Measurements from ENCODE around the gene GABBR1.

GABBR1 gene

DNA sequence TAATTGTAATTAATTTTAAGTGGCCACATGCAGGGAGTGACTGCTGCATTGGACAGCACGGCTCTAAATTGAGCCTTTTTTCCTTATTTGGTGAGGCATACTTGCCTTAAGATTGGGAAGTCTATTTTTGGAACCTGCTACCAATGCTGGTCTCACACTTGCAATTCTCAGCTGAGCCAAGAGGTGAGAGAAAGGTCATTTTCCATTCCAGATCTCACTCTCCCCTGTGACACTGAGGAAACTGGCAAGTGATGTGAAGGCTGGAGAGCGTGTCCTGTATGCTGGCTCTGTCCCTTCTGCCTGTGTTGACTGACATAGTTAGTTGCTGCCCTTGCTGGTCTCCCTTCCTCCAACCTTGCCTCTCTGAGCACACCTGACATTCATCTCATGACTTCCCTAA is 23.2 kb upstream of the GABBR1 start:
- in situ Hi-C loops (cut with HindIII; ENCODE audit: low sequenced_read_pairs) = no loop called here
- no peak overlapping the region for H3K4me3 ChIP-seq (ENCODE audit: low read depth, low read length)
- DNase-seq (ENCODE audit: low read depth) = no peak
- TF ChIP-seq, protein P1, sequence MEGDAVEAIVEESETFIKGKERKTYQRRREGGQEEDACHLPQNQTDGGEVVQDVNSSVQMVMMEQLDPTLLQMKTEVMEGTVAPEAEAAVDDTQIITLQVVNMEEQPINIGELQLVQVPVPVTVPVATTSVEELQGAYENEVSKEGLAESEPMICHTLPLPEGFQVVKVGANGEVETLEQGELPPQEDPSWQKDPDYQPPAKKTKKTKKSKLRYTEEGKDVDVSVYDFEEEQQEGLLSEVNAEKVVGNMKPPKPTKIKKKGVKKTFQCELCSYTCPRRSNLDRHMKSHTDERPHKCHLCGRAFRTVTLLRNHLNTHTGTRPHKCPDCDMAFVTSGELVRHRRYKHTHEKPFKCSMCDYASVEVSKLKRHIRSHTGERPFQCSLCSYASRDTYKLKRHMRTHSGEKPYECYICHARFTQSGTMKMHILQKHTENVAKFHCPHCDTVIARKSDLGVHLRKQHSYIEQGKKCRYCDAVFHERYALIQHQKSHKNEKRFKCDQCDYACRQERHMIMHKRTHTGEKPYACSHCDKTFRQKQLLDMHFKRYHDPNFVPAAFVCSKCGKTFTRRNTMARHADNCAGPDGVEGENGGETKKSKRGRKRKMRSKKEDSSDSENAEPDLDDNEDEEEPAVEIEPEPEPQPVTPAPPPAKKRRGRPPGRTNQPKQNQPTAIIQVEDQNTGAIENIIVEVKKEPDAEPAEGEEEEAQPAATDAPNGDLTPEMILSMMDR (IDR thresholded peaks at IDR 0.05; ENCODE audit: low read depth, low read length, missing control alignments) = no peak

DNA sequence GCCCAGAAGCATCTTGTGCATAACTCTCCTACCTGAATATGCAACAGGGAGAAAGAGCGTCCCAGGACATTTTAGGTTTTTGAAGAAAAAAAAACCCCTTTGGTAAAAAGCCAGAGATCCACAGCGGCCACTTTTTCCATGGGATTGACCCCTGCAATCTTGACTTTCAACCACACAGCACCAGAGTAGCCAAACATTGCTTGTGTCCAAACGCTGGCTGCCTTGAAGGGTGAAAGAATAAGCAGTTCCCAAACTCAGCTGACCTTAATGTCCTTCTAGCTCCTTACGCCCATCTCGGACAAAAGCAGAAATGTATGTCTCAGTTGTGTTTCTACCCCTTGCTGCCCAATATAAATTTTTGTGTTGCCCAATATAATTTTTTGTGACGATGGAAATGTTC is 22.7 kb upstream of the GABBR1 start:
- in situ Hi-C loops (cut with HindIII; ENCODE audit: low sequenced_read_pairs) = no loop called here
- H3K4me3 ChIP-seq (ENCODE audit: low read depth, low read length) = no peak overlapping the region
- DNase-seq (ENCODE audit: low read depth) = no peak
- TF ChIP-seq, protein P1 (IDR thresholded peaks at IDR 0.05; ENCODE audit: low read depth, low read length, missing control alignments) = no peak

DNA sequence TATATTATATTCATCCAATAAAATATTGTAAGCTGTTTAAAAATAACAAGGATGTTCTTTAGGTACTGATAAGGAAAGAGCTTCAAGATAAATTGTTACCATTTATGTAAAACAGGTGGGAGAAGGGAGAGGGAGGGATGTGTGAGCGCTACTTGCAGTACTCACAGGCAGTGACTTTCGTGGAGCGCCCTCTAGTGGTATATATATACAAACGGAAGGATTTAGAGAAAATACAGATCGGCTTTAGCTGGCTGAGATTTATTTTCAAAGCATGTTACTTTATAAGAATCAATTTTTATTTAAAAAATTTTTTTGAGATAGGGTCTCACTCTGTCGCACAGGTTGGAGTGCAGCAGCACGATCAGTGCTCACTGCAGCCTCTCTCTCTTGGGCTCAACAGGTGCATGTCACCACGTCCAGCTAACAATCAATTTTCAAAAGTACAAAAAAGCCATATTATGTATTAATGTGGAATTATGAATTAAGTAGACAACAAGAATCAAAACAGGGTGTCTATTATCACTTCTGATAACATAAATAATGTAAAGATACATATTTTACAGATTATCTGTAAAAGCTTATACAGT is 20.6 kb upstream of the GABBR1 start:
- no peak overlapping the region for H3K4me3 ChIP-seq (ENCODE audit: low read depth, low read length)
- peak; percentile 75 for DNase-seq (ENCODE audit: low read depth)
- in situ Hi-C loops (cut with HindIII; ENCODE audit: low sequenced_read_pairs) = no loop called here
- TF ChIP-seq, protein P1 (IDR thresholded peaks at IDR 0.05; ENCODE audit: low read depth, low read length, missing control alignments) = peak; percentile 76

DNA sequence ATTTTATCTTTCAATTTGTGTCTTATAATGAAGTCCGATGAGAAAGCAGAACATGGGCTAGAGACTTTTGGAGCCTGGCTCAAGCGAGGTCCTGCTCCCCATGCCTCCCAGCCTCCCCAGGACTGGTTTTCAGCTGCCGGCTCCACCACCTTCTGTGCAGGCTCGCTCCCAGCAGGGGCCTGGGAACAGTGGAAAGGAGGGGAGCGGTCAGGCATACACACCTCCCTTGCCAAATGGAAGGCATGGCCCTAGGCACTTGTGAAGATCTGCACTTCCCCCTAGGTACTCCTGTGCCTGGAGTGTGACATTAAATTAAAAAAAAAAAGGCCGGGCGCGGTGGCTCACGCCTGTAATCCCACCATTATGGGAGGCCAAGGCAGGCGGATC is 19.2 kb upstream of the GABBR1 start:
- no peak overlapping the region for H3K4me3 ChIP-seq (ENCODE audit: low read depth, low read length)
- TF ChIP-seq, protein P1 (IDR thresholded peaks at IDR 0.05; ENCODE audit: low read depth, low read length, missing control alignments) = no peak
- in situ Hi-C loops (cut with HindIII; ENCODE audit: low sequenced_read_pairs) = no loop called here
- no peak for DNase-seq (ENCODE audit: low read depth)

DNA sequence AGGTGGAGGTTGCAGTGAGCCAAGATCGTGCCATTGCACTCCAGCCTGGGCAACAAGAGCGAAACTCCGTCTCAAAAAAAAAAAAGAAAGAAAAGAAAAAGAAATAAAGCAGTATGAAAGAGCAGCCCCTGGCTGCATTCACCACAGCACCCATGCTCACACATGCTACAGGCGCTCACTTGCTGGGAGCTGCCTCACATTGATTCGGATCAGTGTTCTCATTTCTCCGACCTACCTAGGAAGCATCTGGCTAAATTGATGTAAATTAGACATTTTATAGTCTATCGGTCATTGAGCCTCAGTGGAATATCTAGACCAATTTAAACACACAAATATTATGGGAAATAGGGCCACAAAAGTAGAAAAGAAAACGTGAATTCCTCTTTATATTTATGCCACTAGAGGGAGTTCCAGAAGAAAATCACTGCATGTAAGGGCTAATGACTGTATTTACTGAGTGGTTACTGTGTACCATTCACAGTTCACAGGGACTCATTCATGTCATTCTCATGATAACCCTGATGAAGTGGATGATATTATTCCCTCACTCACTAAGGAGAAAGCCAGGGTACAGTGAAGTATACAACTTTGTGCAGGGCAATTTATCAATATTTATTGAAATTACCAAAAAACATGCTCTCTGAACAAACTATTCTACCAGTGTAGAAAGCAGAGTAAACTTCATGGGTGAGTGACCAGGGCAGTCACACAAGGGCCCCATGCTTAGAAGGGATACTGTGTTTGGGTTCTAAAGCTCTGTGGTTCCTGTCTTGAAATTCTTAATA is 18.6 kb upstream of the GABBR1 start:
- TF ChIP-seq, protein P1 (IDR thresholded peaks at IDR 0.05; ENCODE audit: low read depth, low read length, missing control alignments) = peak; percentile 52
- in situ Hi-C loops (cut with HindIII; ENCODE audit: low sequenced_read_pairs) = no loop called here
- H3K4me3 ChIP-seq (ENCODE audit: low read depth, low read length) = no peak overlapping the region
- no peak for DNase-seq (ENCODE audit: low read depth)

DNA sequence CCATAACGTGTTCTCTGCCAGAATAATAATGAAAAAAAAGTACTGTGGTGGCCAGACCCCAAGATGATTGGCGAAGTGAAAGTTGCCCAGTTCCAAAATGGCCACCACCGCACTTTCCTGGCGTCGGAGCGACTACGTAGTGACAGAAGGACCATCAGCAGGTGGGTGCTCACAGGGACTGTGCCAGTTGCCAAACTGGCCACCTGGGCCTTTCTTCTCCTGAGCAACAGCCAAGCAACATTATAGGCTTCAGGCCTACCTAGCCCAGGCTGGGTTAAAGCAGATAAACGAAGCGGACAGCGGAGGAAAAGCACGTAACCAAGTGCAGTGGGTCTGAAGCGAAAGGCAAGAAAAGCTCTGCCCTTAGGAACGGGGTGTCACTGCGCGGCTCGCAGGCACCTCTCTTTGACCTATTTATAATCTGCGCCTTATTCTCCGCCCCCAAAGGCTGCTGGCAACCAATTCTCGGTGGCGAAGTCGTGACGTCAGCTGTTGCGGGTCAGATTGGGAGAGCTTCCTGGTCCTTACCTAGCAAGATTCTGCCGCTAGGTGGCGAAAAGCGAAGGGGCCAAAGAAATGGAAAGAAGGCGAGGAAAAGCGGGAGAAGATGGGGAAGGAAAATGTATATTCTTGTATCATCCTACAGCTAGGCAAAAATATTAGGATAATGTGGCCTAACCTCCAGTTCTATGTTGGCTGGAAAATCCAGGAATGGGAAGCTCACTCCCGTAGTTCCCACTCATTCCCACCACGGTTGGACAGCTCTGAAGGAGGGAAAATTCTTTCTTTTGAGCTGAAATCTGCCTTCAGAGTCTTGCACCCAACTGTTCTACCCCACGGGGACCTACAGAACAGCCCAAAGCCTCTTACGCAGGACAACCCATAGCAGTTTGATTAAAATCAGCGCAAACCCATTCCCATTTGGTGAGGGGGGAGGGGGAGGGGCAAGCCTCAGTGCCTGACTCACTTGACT is 17.0 kb upstream of the GABBR1 start:
- DNase-seq (ENCODE audit: low read depth) = peak; percentile 94
- H3K4me3 ChIP-seq (ENCODE audit: low read depth, low read length) = peak overlapping the region; percentile 45
- in situ Hi-C loops (cut with HindIII; ENCODE audit: low sequenced_read_pairs) = no loop called here
- TF ChIP-seq, protein P1 (IDR thresholded peaks at IDR 0.05; ENCODE audit: low read depth, low read length, missing control alignments) = peak; percentile 97
